ENCODE results near the gene KCTD10.
"Not testable (repeated sequence)": the region's sequence is repeated elsewhere in the genome, so short reads cannot be mapped to it uniquely, and the experiment has no call there.

Gene KCTD10

GRCh38 chr12:109440851-109441490 lies 36.1 kb downstream of the KCTD10 start:
- no peak for DNase-seq (ENCODE audit: low read depth, low spot score)
- TF ChIP-seq CTCF (IDR thresholded peaks at IDR 0.05; ENCODE audit: low read depth, low read length) = no peak
- in situ Hi-C loops (cut with HindIII; ENCODE audit: low sequenced_read_pairs) = no loop called here
- H3K4me3 ChIP-seq (ENCODE audit: low read depth, low read length) = no peak overlapping the region

GRCh38 chr12:109439951-109440350 lies 37.1 kb downstream of the KCTD10 start:
- in situ Hi-C loops (cut with HindIII; ENCODE audit: low sequenced_read_pairs); H3K4me3 ChIP-seq (ENCODE audit: low read depth, low read length); DNase-seq (ENCODE audit: low read depth, low spot score): not testable (repeated sequence)

- no peak overlapping the region for H3K4me3 ChIP-seq (ENCODE audit: low read depth, low read length)
- no peak for DNase-seq (ENCODE audit: low read depth, low spot score)
- in situ Hi-C loops (cut with HindIII; ENCODE audit: low sequenced_read_pairs) = no loop called here
- TF ChIP-seq CTCF (IDR thresholded peaks at IDR 0.05; ENCODE audit: low read depth, low read length) = no peak
Observed at GRCh38 chr12:109439181-109439580, 37.9 kb downstream of the KCTD10 start.

- in situ Hi-C loops (cut with HindIII; ENCODE audit: low sequenced_read_pairs) = no loop called here
- no peak for DNase-seq (ENCODE audit: low read depth, low spot score)
Observed at GRCh38 chr12:109436188-109436560, 40.9 kb downstream of the KCTD10 start.

GRCh38 chr12:109435428-109436187 lies 41.5 kb downstream of the KCTD10 start:
- H3K4me3 ChIP-seq (ENCODE audit: low read depth, low read length) = no peak overlapping the region
- DNase-seq (ENCODE audit: low read depth, low spot score) = no peak
- TF ChIP-seq CTCF (IDR thresholded peaks at IDR 0.05; ENCODE audit: low read depth, low read length) = no peak
- in situ Hi-C loops (cut with HindIII; ENCODE audit: low sequenced_read_pairs) = no loop called here

More at GRCh38 chr12:109436188-109436560, 40.9 kb downstream of the KCTD10 start:
- TF ChIP-seq CTCF (IDR thresholded peaks at IDR 0.05; ENCODE audit: low read depth, low read length) = no peak
- no peak overlapping the region for H3K4me3 ChIP-seq (ENCODE audit: low read depth, low read length)

- in situ Hi-C loops (cut with HindIII; ENCODE audit: low sequenced_read_pairs) = no loop called here
- no peak for DNase-seq (ENCODE audit: low read depth, low spot score)
- H3K4me3 ChIP-seq (ENCODE audit: low read depth, low read length) = no peak overlapping the region
- TF ChIP-seq CTCF (IDR thresholded peaks at IDR 0.05; ENCODE audit: low read depth, low read length) = no peak
Observed at GRCh38 chr12:109434582-109434981, 42.5 kb downstream of the KCTD10 start.

- DNase-seq (ENCODE audit: low read depth, low spot score) = no peak
- H3K4me3 ChIP-seq (ENCODE audit: low read depth, low read length) = no peak overlapping the region
- in situ Hi-C loops (cut with HindIII; ENCODE audit: low sequenced_read_pairs) = no loop called here
- peak; percentile 17 for TF ChIP-seq CTCF (IDR thresholded peaks at IDR 0.05; ENCODE audit: low read depth, low read length)
Observed at GRCh38 chr12:109433618-109434017, 43.5 kb downstream of the KCTD10 start.
